GM21447 (cell line): ENCODE data around the gene ACOT11.
"Not testable (repeated sequence)": the region's sequence is repeated elsewhere in the genome, so short reads cannot be mapped to it uniquely, and the experiment has no call there.

Source experiments
- ATAC-seq: cut with Tn5 transposase; IDR thresholded peaks from one replicate; pipeline ENCODE4 v1.9.1; 2021; ENCODE audit not compliant: unreplicated experiment

The ACOT11 gene

GRCh38 chr1:54607821-54608565 is 60.0 kb downstream of the ACOT11 start:
- ATAC-seq, result no peak

DNA sequence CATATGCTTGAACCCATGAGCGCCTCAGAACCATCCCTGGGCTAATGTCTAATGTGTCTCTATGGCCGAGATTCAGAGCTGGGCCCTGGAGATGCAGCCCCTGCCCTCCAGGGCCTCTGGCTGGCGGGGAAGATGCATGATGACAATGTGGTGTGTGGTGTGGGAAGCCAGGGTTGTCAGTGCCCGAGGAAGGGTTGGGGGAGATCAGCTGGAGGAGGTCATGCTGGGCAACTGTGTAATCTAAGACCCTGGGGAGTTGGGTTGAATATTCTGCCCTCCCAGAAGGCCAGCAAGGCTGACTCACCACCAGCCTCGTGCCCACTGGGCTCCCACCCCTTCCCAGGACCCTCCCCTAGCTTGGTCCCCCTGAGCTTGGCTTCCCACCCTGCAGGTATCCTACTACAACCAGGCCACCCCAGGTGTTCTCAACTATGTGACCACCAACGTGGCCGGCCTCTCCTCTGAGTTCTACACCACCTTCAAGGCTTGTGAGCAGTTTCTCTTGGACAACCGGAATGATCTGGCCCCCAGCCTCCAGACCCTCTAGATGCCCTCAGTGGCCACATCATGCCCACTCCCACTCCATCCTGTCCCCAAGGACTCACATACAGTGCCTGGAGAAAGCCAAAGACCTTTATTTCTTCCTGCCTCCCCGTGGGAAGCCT is 60.7 kb downstream of the ACOT11 start:
- no peak for ATAC-seq

DNA sequence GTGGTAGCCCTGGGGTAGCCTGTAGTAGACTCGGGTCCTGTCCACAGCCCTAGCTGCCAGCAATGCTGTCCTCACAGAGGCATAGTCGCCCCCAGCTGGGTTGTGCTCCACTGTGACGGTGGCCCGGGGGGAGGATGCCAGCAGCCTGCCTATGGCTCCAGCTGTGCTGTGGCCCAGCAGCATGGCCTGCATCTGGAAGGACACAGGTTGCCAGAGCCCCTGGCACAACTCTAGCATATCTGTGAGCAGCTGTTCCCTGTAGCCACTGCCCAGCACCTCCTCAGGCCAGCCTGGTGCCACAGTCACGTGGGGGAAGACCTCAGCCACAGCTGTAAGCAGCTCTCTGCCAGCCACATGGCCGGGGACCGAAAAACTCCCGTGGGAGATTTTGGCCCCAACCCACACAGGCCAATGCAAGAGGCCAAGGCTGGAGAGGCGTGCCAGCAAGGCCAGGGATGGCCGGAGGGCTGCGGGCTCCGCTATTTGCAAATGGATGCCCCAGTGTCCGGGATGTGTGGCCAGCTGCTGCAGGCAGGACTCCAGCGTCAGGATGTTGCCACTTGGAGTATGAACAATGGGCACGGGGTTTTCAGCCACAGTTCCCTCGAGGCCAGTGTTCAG is 61.4 kb downstream of the ACOT11 start:
- ATAC-seq, result no peak

GRCh38 chr1:54610048-54610447 is 62.0 kb downstream of the ACOT11 start:
- ATAC-seq, result no peak

DNA sequence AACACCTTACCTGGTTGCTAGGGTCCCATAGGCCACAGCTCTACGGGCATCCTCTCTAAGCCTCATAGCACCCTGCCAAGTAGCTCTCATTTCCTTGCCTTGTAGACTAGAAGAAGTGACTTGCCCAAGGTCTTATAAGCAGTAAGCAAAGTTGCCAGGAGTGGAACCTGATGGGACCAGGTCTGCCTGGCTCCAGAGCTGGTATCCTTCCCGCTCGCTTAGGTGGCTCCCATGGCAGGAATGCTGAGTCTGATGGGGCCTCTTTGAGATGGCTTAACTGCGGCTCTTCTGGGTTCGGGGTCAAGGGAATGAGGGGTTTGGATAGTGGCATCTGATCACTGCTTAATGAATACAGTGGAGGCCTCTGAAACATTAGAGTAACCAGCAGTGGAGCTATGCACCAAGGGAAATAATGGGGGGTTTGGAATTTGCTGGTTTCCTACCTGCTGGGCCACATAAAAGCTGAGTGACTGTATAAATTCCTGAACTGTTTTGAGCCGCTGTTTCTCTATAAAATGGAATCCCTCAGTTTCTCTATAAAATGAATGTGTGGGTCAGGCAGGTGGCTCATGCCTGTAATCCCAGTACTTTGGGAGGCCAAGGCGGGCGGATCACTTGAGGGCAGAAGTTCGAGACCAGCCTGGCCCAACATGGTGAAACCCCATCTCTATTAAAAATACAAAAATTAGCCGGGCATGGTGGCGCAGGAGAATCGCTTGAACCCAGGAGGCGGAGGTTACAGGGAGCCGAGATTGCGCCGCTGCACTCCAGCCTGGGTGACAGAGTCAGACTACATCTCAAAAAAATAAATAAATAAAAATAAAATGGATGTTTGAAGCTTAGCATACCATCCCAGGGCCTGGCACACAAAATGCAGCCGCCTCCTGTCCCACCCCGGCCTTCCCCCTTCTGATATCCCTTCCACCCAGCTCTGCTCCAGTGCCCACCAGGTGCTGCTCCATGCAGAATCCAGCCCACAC is 62.9 kb downstream of the ACOT11 start:
- no peak for ATAC-seq

- no peak for ATAC-seq
These were observed 63.6 kb downstream of the ACOT11 start for GRCh38 chr1:54611621-54612020.

DNA sequence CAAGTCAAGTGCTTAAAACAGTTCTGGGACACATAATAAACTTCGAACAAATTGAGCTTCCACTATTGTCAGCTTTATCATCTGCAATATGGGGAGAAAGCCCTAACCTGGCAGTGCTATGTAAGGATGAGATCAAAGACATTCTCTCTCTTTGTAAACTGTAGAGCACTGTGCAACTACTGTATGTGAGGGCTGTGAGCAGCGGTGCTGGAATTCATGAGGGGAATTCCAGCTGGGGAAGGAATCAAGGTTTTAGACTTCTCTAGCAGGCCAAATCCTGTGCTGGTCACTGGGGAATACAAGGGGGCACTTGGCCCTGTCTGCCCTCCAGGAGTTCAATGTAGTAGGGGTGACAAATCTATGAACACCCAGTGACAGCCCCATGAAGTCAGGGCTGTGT is 66.0 kb downstream of the ACOT11 start:
- ATAC-seq, result no peak

DNA sequence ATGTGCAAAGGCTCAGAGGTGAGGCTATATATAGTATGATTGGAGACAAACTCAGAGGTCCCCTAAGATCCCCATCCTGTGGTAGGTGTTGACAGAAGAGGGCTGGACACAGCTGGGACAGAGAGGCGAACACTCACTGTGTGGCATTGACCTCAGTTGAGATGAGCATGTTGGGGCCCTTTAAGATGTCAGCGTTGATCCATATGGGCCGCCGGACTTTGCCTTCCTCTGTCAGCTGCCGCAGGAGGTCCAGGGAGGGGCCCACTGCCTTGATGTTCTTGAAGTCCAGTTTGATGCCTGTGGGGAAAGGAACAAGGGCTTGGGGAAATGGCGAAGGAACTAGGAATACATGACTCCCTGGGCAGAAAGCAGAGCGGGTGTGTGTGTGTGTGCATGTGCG is 66.5 kb downstream of the ACOT11 start:
- no peak for ATAC-seq

- ATAC-seq, result no peak
These were observed 67.7 kb downstream of the ACOT11 start for GRCh38 chr1:54615531-54616279.

DNA sequence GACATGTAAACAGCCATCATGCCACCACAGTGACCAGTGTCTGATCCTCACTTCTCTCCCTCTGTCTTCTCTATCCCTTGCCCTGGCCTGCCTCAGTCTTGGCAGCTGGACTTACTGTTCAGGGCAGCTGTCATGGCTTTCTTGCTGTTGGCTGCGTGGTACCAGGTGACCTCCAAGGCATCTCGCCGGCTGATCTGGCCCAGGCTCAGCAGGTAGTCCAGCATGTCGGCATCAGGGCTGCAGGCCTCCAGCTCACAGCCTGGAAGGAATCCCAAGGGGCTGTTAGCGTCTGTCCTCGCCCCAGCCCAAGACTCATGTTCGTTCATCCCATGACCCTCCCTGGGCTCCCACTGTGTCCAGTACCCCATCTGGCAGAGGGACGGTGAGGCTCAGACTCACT is 71.7 kb downstream of the ACOT11 start:
- no peak for ATAC-seq

GRCh38 chr1:54623216-54624007 is 75.4 kb downstream of the ACOT11 start, which contains the start of gene FAM151A:
Gene FAM151A (minus strand): TSS chr1:54623525. CDS start chr1:54623395, 130 bp downstream.
- ATAC-seq, result no peak

DNA sequence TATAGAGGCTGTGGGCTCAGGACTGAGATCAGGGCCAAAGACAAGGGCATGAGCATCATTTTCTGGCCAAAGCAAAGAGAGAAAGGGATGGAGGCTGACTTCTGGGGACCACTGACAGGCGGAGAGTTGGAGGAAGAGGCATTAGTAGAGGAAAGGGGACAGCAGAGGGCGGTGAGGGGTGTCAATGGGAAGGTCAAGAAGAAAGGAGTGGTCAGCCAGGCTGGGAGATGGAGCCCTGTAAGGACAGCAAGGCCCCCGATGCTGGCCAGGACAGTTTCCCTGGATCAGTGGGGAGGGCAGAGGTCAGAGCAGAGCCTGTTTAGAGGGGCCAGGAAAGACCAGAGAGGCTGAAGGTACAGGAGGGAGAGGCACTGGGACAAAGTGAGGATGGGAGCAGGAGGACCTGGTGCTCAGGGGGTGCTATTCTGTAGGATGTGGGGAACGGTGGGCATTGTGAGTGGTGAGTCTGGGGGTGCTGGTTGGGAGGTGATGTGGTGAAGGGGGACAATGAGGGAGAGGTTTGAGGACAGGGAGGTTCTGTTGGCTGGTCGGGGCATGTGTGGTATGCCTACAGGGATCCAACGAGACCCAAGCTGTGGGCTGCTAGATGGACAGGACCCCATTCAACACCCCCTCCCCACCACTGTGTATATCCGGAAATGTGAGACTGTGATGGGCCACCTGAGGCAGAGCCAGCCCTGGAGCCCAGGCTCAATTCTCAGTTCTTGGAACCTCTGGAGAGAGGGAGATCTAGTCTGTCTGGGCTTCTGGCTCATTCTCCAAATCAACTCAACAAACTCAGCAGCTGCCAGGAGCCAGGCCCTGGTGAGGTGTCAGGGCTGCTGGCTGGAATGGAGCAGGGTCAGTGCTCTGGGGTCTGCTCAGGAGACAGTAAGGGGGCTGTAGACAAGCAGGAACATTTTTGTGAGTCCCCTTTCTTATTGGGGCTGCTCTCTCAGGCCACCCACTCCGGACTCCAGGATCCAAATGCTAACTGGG is 76.7 kb downstream of the ACOT11 start:
- no peak for ATAC-seq

- ATAC-seq, result no peak
These were observed 79.2 kb downstream of the ACOT11 start for GRCh38 chr1:54627196-54627595.

DNA sequence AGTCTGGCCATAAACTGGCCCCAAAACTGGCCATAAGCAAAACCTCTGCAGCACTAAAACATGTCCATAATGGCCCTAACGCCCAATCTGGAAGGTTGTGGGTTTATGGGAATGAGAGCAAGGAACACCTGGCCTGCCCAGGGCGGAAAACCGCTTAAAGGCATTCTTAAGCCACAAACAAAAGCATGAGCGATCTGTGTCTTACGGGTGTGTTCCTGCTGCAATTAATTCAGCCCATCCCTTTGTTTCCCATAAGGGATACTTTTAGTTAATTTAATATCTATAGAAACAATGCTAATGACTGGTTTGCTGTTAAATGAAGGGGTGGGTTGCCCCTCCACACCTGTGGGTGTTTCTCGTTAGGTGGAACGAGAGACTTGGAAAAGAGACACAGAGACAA is 87.8 kb downstream of the ACOT11 start:
- ATAC-seq, result not testable (repeated sequence)

DNA sequence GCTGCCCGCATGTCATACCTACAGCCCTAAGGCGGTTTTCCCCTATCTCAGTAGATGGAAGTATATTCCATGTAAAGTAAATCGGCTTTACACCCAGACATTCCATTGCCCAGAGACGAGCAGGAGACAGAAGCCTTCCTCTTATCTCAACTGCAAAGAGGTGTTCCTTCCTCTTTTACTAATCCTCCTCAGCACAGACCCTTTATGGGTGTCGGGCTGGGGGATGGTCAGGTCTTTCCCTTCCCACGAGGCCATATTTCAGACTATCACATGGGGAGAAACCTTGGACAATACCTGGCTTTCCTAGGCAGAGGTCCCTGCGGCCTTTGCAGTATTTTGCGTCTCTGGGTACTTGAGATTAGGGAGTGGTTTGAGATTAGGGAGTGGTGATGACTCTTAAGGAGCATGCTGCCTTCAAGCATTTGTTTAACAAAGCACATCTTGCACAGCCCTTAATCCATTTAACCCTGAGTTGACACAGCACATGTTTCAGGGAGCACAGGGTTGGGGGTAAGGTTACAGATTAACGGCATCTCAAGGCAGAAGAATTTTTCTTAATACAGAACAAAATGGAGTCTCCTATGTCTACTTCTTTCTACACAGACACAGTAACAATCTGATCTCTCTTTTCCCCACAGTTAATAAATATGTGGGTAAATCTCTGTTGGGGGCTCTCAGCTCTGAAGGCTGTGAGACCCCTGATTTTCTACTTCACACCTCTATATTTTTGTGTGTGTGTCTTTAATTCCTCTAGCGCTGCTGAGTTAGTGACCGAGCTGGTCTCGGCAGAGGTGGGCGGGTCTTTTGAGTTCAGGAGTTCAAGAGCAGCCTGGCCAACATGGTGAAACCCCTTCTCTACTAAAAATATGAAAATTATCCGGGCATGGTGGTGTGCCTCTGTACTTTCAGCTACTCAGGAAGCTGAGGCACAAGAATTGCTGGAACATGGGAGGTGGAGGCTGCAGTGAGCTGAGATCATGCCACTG is 88.7 kb downstream of the ACOT11 start:
- ATAC-seq, result not testable (repeated sequence)

DNA sequence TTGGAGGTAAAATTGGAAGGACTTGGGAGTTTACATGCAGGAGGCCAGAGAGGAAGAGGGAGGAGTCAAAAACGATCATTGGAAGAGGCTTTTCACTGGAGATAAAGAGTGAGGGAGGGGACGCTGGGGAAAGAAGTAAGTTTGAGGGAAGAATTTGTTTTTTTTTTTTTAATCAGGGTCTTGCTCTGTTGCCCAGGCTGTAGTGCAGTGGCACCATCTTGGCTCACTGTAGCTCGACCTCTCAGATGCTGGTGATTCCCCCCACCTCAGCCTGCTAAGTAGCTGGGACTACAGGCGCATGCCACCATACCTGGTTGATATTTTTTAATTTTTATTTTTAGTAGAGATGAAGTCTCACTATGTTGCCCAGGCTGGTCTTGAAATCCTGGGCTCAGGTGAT is 92.3 kb downstream of the ACOT11 start:
- ATAC-seq, result no peak
